Loucy (cell line): Measurements from ENCODE around the gene PLEKHM2.

Experiments
- CTCF ChIP-seq: fragments of 200-600 bp; sonication (generic); conservative IDR thresholded peaks from 2 replicates; pipeline ENCODE4 v1.5.1; 2014; ENCODE audit warnings: mild to moderate bottlenecking, antibody characterized with exemption, low read length
- EZH2phosphoT487 ChIP-seq: fragments of 200-600 bp; IDR thresholded peaks from 2 replicates; pipeline ENCODE4 v1.6.1; 2018; ENCODE audit warnings: antibody characterized with exemption, mild to moderate bottlenecking, moderate library complexity, borderline replicate concordance

- TF ChIP-seq CTCF = peak; percentile 18; the same call in 1 of the 2 replicates
- TF ChIP-seq EZH2phosphoT487 = no peak
Observed at GRCh38 chr1:15702722-15703550, 18.8 kb downstream of the PLEKHM2 start.
